NCI-H1092 (cell line): Measurements from ENCODE around the gene ALCAM.

Source experiments
- DNase-seq: peaks from one replicate; lab custom pipeline; 2025; lab: John Stamatoyannopoulos, UW

The ALCAM gene

DNA sequence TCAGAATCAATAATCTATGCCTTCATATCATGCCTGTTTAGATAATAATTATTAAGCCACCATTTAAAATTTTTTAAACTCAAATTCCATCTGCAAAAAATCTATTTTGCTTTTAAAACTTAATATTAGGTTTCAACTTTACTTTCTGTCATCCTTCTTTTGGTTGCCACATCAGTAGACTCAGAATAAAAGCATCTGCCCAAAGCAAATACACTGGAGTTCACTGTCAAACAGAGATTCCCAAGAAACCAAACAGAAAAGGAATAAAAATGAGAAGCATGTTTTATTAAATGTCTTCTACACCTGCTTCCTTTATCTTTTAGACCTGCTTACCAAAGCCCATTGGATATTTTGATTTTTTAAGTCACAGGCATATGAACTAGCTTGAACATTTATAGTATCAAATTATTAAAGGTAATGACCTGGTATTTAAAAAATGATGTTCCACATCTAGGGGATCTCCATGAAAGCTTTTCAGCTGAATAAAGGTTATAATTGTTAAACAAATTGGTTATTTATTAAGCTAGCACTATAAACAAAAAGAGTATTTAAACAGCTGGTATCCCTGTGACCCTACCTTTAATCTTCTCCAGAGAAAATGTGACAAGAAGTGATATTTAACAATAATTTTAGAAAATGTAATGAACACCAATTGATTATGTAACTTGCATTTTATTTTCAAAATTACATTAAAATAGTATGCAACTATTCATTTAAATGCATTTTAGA is 62.5 kb downstream of the ALCAM start:
- DNase-seq = no peak

DNA sequence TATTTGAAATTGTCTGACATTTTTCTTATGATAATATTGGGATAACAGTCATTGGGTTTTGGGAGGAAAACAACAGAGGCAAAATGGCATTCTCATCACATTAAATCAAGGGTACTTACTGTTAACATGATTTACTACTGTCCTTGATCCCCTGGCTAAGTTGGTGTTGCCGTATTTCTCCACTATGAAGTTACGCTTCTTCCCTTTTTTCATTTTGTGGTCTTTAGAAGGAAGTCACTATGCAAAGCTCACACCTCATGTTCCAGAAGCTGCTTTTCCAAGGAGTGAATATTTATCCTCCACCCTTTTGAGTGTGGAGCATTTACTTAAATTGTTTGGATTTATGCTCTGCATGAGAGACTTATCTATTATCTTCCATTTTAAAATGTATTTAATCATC is 63.7 kb downstream of the ALCAM start:
- no peak for DNase-seq

DNA sequence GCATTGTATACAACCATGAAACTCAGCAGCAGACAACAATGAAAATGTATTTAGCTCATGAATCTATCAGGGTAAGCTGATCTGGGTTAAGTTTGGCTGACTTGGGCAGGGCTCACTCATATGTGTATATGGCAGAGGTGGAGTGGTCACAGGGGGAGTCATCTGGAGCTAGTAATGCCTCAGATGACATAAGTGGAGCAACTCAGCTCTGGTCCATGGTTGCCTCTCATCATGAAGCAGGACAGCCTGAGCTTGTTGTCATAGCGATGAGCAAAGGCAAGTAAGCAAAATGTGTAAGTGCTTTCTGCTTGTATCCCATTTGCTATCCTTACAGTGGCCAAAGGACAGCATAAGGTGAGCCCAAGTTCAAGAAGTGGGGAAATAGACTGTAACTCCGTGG is 64.5 kb downstream of the ALCAM start:
- DNase-seq = no peak

DNA sequence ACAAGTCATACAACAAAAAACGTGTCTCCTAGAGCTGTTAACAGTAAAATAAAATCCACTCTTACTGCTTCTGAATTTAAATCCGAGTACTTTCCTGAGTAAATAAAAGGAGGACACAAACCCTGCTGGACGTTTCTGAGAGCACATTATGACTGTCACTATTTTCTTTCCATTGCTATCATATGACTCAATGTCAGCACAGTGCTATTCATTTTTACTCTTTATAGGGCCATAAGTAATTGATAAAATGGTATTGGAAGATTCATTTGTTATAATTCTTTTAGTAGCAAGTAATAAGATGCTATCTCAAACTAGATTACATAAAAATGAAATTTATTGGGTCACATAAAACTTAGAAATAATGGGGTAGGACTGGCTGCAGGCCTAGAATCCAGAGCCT is 68.6 kb downstream of the ALCAM start:
- no peak for DNase-seq

DNA sequence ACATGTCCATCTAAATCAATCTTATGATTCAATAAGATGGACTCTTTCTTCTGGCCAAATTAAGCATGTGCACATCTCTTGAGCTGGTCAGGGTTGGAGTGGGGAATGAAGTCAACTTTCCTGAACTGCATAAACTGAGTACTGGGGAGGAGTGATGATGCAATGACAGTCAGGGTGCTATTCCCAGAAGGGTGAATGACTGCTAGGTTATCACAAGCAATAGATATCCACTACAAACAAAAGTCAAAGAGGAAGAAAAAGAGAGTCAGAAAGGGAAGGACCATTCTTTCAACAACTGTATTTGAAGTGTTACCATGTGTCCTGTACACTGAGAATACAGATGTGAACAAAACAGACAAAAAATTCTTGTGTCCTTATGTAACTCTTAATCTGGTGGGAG is 70.0 kb downstream of the ALCAM start:
- no peak for DNase-seq

DNA sequence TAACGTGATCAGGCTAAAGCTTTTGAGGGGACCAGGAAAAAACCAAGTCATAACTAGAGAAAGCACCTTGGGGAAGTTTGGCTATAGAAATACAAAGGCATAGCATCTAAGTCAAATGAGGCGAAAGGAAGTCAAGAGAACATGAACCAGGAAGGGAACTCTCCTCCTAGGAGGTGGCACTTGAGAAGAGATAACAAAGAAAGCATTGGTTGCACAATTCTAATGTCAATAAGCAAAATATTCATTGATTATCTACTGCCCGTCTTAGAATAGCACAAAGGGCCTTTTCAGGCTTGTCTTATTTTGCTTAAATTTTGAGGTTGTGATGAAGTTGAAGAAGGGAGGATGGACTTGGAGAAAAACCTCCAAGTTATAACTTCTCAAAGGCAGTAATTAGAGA is 73.4 kb downstream of the ALCAM start:
- DNase-seq = no peak

DNA sequence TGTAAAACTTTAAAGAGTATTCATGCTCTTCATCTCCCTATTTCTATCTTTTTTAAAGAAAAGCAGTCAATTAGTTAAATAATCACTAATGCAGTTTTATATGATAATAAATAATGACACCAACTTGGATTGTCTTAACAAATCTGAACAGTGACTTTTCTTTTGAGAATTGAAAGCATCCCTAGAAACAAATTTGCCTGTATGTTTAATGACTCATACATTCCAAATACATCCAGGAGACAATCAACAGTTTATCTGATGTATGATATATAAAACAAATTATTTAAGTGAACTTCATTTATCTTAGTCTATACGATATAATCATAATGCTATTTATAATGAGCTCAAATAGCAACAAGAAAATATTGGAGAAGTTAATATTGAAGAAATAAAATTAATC is 78.0 kb downstream of the ALCAM start:
- DNase-seq = no peak

DNA sequence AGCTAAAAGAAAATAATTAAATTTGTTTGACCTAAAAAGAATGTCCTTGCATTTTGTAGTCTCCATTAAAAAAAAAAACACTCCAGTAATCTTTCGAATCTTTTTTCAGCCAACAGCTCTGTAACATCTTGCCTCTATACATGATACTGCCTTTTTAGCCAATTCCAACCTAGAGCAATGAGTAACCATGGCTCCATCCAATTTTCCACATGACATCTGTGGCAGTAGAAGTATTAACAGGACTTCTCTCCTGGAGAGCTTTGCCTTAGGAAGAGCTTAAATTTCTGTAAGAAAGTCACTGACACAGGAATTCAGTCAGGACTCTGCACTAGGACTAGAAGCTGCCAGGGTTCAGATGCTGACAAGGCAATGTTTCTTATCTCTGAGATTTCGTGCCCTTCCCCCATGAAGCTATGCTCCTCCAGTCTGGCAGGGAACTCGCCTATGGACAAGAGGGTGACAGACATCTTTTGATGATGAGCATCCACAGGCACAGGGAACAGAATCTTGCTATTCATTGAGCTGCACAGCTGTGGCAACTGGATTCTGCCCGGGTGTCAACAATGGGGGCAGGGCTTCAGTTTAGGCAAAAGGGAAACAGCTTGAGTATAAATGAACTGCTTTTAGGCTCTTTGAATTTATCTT is 81.8 kb downstream of the ALCAM start:
- DNase-seq = no peak

DNA sequence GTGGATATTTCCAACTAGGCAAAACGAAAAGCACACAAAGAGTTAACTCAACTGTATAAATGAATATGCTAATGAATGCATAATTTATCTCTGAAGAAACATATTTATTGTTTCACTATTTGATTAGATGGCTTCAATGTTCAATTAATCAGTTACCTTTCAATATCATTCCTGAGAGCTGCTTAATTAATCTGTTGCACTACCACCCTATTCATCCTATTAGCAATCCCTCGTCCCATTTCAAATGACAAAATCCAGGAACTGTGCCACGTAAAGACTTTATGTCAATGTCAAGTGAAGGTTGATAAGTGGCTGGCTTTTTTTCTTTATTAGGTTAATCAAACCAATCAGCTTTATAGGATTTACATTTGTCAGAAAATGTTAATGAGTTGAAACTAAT is 82.7 kb downstream of the ALCAM start:
- no peak for DNase-seq

DNA sequence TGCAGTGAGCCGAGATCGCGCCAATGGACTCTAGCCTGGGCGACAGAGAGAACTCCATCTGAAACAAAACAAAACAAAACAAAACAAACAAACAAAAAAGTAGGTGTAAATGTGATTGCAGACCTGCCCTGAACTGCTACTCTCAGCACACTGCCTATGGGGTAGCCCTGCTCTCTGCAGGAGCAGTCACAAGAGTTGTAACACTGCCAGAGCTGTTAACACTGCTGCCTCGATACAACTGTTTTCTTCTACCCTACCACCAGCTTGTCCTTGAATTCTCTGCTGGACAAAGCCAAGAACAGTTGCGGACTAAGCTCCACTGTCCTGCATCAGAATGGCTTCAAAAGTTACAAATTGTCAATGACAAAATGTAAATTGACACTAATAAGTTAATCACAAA is 89.3 kb downstream of the ALCAM start:
- no peak for DNase-seq

DNA sequence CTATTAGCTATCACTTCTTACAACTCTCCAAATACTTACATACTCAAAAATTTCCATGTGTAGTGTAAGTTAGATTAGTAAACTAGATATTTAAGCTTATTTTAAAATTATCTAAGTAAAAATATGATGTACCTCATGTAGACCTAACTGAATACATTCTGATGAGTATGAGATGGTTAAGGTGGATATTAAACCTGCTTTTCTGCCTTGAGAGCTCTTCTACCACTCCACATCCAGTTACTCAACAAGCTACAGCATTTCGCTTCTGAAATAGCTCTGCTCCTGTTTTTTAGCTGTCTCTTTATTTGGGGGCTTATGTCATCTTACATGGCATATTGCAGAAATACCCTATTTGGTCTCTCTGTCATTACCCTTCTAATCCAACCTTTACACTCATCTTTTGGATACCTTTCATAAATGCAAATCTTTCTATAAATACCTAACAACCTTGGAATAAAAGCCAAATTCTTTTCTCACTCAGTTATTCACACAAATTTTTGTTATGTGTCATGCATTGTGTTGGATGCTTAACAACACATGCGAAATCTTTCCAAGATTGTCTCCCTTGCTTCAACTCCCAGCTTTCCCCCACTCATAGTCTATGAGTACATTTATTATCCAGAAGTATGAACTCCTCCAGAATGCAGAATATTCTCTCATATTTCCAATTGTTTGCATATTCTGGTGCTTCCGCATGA is 92.0 kb downstream of the ALCAM start:
- no peak for DNase-seq

DNA sequence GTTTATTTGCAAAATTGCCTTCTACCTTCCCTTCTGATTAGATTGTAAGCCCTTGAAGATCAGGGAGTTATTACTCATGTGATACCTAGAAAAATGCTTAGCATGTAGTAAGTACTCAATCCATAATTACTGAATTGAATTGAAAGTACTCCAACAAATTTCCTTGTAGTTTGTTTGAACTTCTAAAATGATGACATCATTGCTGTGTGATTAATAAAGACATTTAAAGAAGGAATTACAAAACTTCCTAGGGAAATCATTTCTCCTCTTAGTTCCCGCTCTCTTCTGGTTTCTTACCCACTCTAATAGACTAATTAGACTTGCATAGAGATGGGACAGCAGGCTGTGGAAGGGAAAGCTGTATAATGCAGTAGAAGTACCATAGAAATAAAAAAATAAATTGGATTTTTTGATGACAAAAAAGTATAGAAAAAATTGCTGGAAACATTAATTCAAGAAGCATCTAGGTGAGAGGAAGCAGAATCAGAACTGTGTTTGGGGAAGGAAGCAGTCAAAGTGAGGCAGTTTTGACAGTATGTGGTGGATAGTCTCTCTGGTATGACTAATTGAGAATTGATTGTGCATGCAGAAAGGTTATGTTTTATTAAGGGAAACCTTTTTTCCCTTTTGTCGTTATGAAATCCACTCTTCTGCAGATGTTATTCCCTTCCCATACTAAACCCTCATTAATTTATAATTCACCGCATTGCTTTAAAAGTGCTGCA is 93.0 kb downstream of the ALCAM start:
- no peak for DNase-seq

DNA sequence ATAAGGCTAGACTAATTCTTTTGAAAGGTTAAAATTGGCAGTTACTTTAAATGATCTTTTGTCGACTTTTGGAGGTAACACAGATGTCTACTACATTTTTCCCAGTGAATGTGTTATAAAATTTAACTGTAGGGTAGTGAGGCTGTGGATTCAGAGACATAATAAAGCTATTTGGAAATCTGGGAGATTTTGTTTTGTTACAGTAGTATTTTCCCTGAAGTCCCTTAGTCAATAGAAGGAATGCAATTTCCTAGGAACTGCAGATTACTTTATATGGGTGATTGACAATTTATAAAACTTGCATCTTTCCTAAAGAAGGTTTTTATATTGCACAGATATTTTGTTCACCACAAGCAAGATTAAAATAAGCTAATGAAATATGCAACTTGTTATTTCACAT is 96.9 kb downstream of the ALCAM start:
- no peak for DNase-seq

DNA sequence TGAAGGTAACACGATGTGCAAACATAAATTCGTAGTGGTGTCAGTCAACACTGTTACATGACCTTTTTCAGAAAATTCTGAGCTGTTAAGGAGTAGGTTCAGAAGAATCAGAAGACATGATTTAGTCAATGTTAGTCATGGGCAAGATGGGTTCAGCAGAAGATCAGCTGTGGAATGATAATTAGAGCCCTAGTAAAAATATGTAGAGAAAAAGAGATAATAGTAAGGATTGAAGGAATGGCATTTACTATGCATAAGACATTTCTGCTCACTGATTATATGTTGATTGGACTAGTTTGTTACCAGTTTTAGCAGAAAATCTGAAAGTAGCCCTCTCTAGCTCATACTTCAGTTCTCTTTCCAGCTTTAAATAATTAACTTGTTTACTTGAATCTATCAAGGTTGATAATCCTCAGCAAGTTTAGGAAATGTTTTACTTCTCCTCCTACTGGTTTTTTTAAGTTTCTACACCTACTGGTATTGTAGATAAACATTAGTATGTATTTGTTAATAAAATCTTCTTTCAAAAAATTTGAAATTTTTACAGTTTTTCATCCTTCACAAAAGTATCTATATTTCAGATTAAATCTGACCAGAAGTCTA is 98.6 kb downstream of the ALCAM start:
- DNase-seq = no peak

DNA sequence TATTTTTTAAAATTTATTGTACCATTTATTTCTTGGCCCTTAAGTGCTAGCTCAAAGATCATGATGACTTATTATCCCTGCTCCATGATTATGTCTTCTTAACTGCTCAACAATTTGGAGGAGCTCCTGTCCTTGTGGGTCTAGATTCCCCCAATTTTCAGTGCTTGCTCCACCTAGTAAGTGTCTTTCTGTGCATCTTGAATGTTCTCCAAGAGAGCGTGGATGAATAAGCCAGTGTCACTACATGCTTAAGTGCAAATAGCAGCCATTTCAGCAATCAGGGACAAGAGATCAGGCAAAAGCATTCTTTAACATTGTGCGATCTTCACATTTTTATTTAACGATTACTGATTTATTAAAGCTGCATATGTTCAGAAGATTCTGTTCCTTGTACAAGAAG is 99.4 kb downstream of the ALCAM start:
- DNase-seq = no peak

DNA sequence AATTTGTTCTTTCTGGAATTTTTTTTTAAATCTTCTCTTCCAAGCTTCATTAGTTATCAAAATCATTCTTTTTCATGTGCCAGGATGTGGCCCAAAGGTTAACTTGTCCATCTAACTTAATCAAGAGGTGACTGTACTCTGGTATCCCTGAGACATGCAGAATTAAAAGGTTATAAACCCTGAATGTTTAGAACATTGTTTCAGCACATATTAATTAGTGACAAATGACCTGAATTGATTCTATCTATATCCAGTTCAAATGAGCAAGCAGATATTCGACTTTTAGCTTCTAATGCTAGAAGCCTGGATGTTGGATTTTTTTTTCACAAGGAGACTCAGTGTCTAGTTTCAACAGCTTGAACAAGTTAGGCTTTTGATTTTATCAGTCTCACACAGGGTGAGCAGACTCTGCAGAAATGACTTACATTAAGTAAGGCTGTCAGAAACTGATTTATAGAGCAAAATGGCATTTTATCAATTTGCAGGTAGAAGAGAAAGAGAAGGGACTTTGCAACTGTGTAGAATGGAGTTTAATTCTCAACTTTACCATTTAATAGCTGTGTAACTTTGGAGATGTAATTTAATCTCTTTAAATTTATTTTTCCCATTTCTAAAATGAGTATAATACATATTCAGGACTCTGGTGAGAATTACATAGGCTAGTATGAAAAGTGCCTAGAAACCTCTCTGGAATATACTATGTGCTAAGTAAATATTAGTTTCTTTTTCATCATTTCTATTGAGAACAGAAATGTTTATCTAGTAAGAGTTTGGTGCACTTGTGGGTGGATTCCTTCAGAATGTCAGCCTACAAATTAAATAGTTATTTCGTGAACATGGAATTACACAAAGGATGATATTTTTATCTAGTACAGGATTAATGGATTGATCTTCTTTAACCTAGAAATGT is 100.0 kb downstream of the ALCAM start:
- no peak for DNase-seq

DNA sequence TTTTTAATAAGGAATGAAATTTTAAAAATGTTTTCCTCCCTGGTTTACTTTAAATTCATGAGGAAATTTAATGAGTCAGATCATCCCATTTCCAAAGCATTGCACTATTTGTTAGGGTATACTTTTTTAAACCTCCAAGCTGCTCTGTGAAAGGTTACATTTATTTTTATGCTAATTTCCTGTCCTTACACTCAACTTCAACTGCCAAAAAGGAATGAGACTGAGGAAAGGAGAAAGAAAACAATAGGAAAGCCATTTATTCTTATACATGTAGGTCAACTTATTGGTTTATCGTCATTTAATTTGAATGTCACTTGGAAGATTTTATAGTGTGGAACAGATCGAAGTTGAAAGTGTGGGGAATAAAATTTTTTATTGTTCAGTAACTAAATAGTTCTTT is 104.1 kb downstream of the ALCAM start:
- DNase-seq = no peak

DNA sequence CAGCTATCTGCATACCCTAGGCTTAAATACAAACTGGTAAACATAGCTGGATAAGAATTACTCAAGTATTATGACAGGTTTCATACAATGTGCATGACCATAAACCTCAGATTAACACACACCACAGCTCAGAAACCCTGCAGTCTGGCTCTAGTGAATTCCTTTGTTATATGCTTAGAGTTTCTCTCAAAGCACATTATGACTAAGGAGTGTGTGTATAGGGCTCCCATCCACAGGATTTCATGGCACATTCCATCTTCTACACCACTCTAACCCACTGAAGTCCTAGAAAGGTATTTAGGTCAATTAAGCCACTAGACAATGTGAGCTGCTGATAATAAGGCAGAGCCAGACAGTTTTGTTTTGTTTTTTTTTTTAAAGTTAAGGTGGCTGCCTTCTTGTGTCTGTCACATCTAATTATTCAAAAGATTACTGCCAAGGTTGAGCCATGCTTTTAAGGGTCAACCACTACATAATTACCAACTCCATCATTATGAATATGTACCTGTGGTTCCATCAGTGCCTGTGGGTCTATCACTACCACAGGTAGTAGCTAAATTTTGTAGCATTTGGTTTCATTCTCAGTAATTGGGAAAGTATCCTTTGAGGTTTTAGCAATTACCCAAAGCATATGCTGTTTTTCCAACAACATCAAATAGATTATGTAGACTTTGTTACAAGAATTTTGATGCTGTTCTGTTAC is 107.0 kb downstream of the ALCAM start:
- DNase-seq = no peak

DNA sequence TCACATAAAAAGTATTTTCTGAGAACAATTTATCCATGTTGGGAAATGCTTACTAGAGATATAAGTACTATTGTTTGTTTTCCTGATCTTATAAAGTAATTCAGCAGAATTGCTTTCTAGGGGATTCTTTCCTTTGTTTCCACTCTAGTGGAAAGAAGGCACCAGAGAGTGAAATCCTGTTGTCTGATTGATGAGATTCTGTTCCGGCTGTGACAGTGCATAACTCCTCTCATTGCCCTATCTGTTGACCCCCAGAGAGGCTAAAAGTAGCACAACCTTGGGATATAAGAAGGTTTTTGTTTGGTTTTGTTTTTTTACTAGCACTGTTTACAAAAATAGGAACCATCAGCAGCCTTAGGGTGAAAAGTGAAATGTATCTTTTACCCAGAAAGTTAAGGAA is 114.1 kb downstream of the ALCAM start:
- no peak for DNase-seq

DNA sequence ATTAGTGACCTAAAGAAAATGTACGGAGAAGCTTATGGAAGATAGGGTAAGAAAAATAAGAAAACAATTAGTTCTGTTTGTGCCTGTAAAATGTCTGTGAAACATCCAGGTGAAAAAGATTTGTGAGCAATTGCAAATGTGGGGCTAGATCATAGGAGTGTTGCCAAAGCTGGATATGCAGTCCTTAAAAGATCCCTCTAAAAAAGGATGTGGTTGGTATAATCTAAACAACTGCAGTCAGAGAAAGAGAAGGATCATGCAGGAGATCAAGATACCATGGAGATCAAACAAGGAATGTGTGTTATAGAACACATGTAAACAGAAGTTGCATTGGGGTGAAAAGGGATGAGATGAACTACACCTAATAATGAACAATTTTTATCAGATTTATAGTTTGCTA is 116.8 kb downstream of the ALCAM start:
- no peak for DNase-seq

DNA sequence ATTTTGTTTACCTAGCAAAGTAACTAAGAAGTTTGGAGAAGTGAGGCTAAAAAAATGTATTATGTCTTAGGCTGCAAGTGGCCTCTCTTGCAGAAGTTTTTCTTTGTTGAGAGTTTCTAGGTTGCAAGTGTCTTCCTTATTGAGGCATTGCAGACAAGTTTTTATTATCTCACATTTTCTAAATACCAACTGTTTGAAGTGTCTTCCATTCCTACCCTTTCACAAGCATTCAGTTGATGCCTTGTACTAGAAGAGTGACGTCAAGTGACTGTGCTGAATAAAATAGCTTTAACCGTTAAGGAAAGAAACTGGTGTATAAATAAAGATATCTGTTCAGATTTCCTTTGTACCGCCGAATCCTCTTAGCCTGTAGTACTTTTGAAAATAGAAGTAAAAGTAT is 123.3 kb downstream of the ALCAM start:
- no peak for DNase-seq
